B cell (primary cell): ENCODE data around the gene TPCN2. TPM values are rescaled to one million over a fixed set of nuclear protein-coding genes. Genes with fewer than 3 reads are reported as not detected.

ENCODE experiments used
- ATAC-seq: fragments of 200-7000 bp; cut with Tn5 transposase; one replicate; pipeline ENCODE4 v1.10.0; 2021; ENCODE audit warnings: low read depth, mild to moderate bottlenecking, moderate number of reproducible peaks, moderate library complexity
- CTCF ChIA-PET: fragments of 350-600 bp; sonication (Branson Sonifier 250); formaldehyde crosslinking; loops from one replicate; lab custom pipeline; 2021; ENCODE audit warnings: antibody characterized with exemption, inconsistent platforms; lab: Charles Lee
- POLR2A ChIA-PET: fragments of 350-600 bp; sonication (Branson Sonifier 250); formaldehyde crosslinking; loops from one replicate; lab custom pipeline; 2021; ENCODE audit warnings: antibody characterized with exemption; lab: Charles Lee
- DNase-seq: peaks from one replicate; pipeline ENCODE4 v3.0.0; 2013
- H2AFZ ChIP-seq: 2 replicates; pipeline ENCODE4 v1.6.1; 2012; ENCODE audit warnings: mild to moderate bottlenecking, low read depth, low read length; ENCODE audit not compliant: insufficient read depth, poor library complexity, severe bottlenecking
- H3K27ac ChIP-seq, 2 donors: 1 replicate in 1 of 2; 2 replicates in 1 of 2; pipeline ENCODE4 v1.5.1; 2012 to 2013; ENCODE audit warnings: low read length in 2 of 2, mild to moderate bottlenecking in 2 of 2, moderate library complexity in 1 of 2
- H3K27me3 ChIP-seq, 4 experiments: fragments of 200-600 bp in 1 of 4; sonication (generic) in 1 of 4; replicated peaks in 1 of 4; 1 replicate in 2 of 4; 2 replicates in 2 of 4; pipeline versions ENCODE4 v1.6.1 to v1.7.0; 2013 to 2016; ENCODE audit warnings: low read length in 3 of 4, mild to moderate bottlenecking in 2 of 4, mixed read lengths in 1 of 4, moderate library complexity in 1 of 4; ENCODE audit not compliant: insufficient read depth in 4 of 4, control insufficient read depth in 3 of 4; ENCODE audit errors: control extremely low read depth in 1 of 4
- H3K36me3 ChIP-seq, 2 experiments: replicated peaks in 1 of 2; 1 replicate in 1 of 2; 2 replicates in 1 of 2; pipeline versions ENCODE4 v1.6.1 to v1.7.1; 2013; ENCODE audit warnings: low read length in 1 of 2; ENCODE audit not compliant: insufficient read depth in 2 of 2, control insufficient read depth in 1 of 2; ENCODE audit errors: control extremely low read depth in 1 of 2, extremely low read depth in 1 of 2
- H3K4me1 ChIP-seq, 2 donors: fragments of 200-600 bp in 1 of 2; sonication (generic) in 1 of 2; 1 replicate in 1 of 2; 2 replicates in 1 of 2; pipeline versions ENCODE4 v1.5.1 to v1.6.1; 2013 to 2017; ENCODE audit warnings: low read length in 2 of 2; ENCODE audit not compliant: control insufficient read depth in 2 of 2, insufficient read depth in 2 of 2
- H3K4me2 ChIP-seq: replicated peaks from 2 replicates; pipeline ENCODE3; 2012; ENCODE audit warnings: mild to moderate bottlenecking, low read depth, low read length; ENCODE audit not compliant: poor library complexity, severe bottlenecking
- H3K4me3 ChIP-seq, 5 experiments: fragments of 200-600 bp in 1 of 5; sonication (generic) in 1 of 5; 1 replicate in 3 of 5; 2 replicates in 2 of 5; pipeline versions ENCODE4 v1.5.1 to v1.7.0; 2011 to 2016; ENCODE audit warnings: low read length in 4 of 5, mild to moderate bottlenecking in 4 of 5, low read depth in 2 of 5, control low read depth in 1 of 5, moderate library complexity in 1 of 5; ENCODE audit not compliant: insufficient read depth in 1 of 5; ENCODE audit errors: control extremely low read depth in 1 of 5, extremely low read depth in 1 of 5
- H3K79me2 ChIP-seq: fragments of 200-600 bp; sonication (generic); one replicate; pipeline ENCODE4 v1.6.0; 2016; ENCODE audit warnings: low read length; ENCODE audit not compliant: control insufficient read depth, insufficient read depth
- H3K9ac ChIP-seq: fragments of 200-600 bp; sonication (generic); 2 replicates; pipeline ENCODE4 v1.6.1; 2017; ENCODE audit warnings: mild to moderate bottlenecking, low read length, moderate library complexity
- H3K9me3 ChIP-seq, 3 donors: one replicate each; pipeline versions ENCODE4 v1.6.1 to v1.7.1; 2013; ENCODE audit warnings: low read length in 2 of 3; ENCODE audit not compliant: control insufficient read depth in 2 of 3, insufficient read depth in 1 of 3; ENCODE audit errors: control extremely low read depth in 1 of 3
- H4K20me1 ChIP-seq: 2 replicates; pipeline ENCODE4 v1.6.0; 2012; ENCODE audit warnings: mild to moderate bottlenecking, low read length; ENCODE audit not compliant: insufficient read depth, control insufficient read depth, poor library complexity, severe bottlenecking
- H3K27ac Mint-ChIP-seq: one replicate; pipeline ENCODE4 v1.8.0; 2021; ENCODE audit warnings: mixed read lengths
- H3K27me3 Mint-ChIP-seq: one replicate; pipeline ENCODE4 v1.8.0; 2021; ENCODE audit warnings: mixed read lengths
- H3K4me1 Mint-ChIP-seq: one replicate; pipeline ENCODE4 v1.8.0; 2021; ENCODE audit warnings: mixed read lengths
- H3K4me3 Mint-ChIP-seq: one replicate; pipeline ENCODE4 v1.8.0; 2021; ENCODE audit warnings: mixed read lengths
- H3K9me3 Mint-ChIP-seq: one replicate; pipeline ENCODE4 v1.8.0; 2022; ENCODE audit warnings: mixed read lengths; ENCODE audit not compliant: insufficient read depth
- EZH2 ChIP-seq: IDR thresholded peaks from 2 replicates; pipeline ENCODE4 v1.6.1; 2012; ENCODE audit warnings: borderline replicate concordance, low read depth, mild to moderate bottlenecking, moderate library complexity, low read length; ENCODE audit not compliant: insufficient read depth, poor library complexity, severe bottlenecking
- WGBS: methylation state at CpG from one replicate; pipeline ENCODE4 v1.1.5; 2013; ENCODE audit warnings: missing lambda C conversion rate; ENCODE audit not compliant: insufficient coverage; 5-methylcytosine and 5-hydroxymethylcytosine counted together
- intact Hi-C: fragments of 100-400 bp; cut with micrococcal nuclease; formaldehyde crosslinking; loops from one replicate; pipeline ENCODE4 v1.10.0; 2022
- polyA plus RNA-seq: library from polyadenylated mRNA; depleted of rRNA; stranded (reverse); fragments of >200 nt; gene quantifications from 2 replicates; pipeline ENCODE4 v1.2.3, GENCODE V29; 2012
- total RNA-seq, 2 donors: library from RNA; stranded (reverse); fragments of 120-200 nt in 1 of 2; gene quantifications; 1 replicate in 1 of 2; 2 replicates in 1 of 2; pipeline versions ENCODE4 v1.2.3 to v1.2.4, GENCODE V29; 2013 to 2022
- TF ChIP-seq, protein P1 (sequence below): fragments of 200-600 bp; IDR thresholded peaks from one replicate; pipeline ENCODE4 v1.8.0; 2022; ENCODE audit warnings: antibody characterized with exemption, mild to moderate bottlenecking

Gene TPCN2
- total and polyA plus RNA-seq, 2 donors (not counting 1 experiment from before 2014, with no cell fraction given) = 16.8 to 71.4 TPM

DNA sequence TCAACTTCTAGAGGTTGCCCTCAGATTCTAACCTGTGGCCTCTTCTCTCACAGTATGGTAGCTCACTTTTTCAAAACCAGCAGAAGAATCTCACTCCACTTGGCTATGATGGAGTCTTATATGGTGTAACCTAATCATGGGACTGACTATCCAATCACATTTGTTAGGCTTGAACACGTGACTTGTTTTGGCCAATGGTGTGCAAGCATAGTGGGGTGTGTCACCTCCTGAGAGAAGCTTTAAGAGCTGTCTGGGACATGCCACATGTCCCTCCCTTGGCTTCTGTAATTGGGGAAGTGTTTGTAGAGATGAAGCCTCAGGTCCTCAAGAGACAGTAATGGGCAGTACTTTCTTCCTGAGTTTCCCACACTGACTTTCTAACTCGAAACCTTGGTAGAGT is 94.2 kb downstream of the TPCN2 start:
- Histone ChIP-seq H3K4me3 (no peak overlapping the region), H3K27ac (no peak overlapping the region), H3K27me3 (no peaks in the 10 kb centered on the region), H3K9me3 (peaks cover 5 to 32% (median 30%) of the 10 kb centered on the region in 3 donors), H3K36me3 (no peaks in the 10 kb centered on the region), H3K4me2 (no peak overlapping the region), H3K79me2 (no peaks in the 10 kb centered on the region), H3K4me1 (no peaks in the 10 kb centered on the region), H2AFZ (no peak overlapping the region), H4K20me1 (no peaks in the 10 kb centered on the region), H3K9ac (no peak overlapping the region)
- ChIA-PET CTCF (no interaction called here), POLR2A (no interaction called here)
- ATAC-seq (no peak), DNase-seq (no peak)
- TF ChIP-seq, protein P1, sequence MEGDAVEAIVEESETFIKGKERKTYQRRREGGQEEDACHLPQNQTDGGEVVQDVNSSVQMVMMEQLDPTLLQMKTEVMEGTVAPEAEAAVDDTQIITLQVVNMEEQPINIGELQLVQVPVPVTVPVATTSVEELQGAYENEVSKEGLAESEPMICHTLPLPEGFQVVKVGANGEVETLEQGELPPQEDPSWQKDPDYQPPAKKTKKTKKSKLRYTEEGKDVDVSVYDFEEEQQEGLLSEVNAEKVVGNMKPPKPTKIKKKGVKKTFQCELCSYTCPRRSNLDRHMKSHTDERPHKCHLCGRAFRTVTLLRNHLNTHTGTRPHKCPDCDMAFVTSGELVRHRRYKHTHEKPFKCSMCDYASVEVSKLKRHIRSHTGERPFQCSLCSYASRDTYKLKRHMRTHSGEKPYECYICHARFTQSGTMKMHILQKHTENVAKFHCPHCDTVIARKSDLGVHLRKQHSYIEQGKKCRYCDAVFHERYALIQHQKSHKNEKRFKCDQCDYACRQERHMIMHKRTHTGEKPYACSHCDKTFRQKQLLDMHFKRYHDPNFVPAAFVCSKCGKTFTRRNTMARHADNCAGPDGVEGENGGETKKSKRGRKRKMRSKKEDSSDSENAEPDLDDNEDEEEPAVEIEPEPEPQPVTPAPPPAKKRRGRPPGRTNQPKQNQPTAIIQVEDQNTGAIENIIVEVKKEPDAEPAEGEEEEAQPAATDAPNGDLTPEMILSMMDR = no peak
- TF ChIP-seq EZH2 = no peak
- intact Hi-C loops = no loop called here
- Mint-ChIP-seq H3K27me3 (peaks cover 4% of the 10 kb centered on the region), H3K4me1 (no peaks in the 10 kb centered on the region), H3K27ac (no peak overlapping the region), H3K9me3 (peaks cover 12% of the 10 kb centered on the region), H3K4me3 (no peak overlapping the region)
- no CpG with 5 or more reads among the region's 2 CpGs for WGBS

GRCh38 chr11:69144316-69145049 is 95.8 kb downstream of the TPCN2 start:
- no peaks in the 10 kb centered on the region for H3K27me3 ChIP-seq
- no peak overlapping the region for H3K4me2 ChIP-seq
- H2AFZ ChIP-seq = no peak overlapping the region
- no peak overlapping the region for H3K4me3 ChIP-seq
- Mint-ChIP-seq H3K4me3 (no peak overlapping the region), H3K9me3 (peaks cover 16% of the 10 kb centered on the region), H3K27ac (no peak overlapping the region), H3K4me1 (no peaks in the 10 kb centered on the region), H3K27me3 (peaks cover 7% of the 10 kb centered on the region)
- POLR2A ChIA-PET = no interaction called here
- no peaks in the 10 kb centered on the region for H4K20me1 ChIP-seq
- H3K36me3 ChIP-seq = no peaks in the 10 kb centered on the region
- intact Hi-C loops = no loop called here
- no peak overlapping the region for H3K9ac ChIP-seq
- ATAC-seq = no peak
- no peak for DNase-seq
- no peaks in the 10 kb centered on the region for H3K4me1 ChIP-seq
- no peak overlapping the region for H3K27ac ChIP-seq
- TF ChIP-seq EZH2 = no peak
- TF ChIP-seq, protein P1 = no peak
- H3K79me2 ChIP-seq = no peaks in the 10 kb centered on the region
- CTCF ChIA-PET = no interaction called here
- 63% methylated on average over 3 of the region's 7 CpGs for WGBS
- peaks cover 5 to 44% (median 32%) of the 10 kb centered on the region in 3 donors for H3K9me3 ChIP-seq
